Fibroblast of skin of right biceps (primary cell): Measurements from ENCODE around the gene ZNF76.

Source experiments
- DNase-seq: peaks from one replicate; pipeline ENCODE4 v3.0.0-alpha.2; 2013

ZNF76 gene

GRCh38 chr6:35342258-35343091 lies 82.9 kb downstream of the ZNF76 start, which contains the start of gene PPARD:
Gene PPARD, plus strand, starts transcription at chr6:35342558. Its CDS starts 68,530 bp downstream, at chr6:35411088.
- DNase-seq: peak; percentile 95

DNA sequence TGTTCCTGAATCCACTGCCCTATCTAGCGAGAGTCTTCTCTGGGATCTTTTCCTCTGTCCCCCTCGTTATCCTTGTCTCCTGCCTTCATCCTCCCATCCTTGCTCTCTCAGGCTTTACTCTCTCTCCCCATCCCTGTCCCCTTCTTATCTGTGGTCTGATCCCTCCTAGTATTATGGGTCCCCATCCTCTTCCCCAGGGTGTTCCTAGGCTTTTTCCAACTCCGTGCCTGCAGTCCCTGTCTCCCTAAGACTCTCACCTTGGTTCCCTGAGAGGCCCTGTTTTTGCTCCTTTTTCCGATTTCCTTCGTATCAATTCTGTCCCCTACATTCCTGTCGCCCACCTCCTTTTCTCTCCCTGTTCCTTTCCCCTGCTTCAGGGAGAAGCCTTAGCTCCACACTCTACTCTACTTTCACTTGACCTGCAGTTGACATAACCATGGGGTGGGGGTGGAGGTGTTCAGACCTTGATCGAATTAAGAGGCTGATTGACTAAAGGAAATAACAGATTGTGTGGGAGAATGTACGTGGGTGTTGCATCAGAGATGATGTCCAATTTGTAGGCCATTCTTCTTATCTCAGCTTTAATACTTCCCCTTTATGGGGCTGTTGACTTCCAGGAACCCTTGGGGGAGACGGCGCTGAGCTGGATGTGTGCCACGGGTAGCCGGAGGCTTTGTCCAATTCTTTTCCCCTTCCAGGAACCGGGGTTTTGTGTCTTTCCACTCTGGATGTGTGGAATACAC lies 83.7 kb downstream of the ZNF76 start:
- peak; percentile 17 for DNase-seq

GRCh38 chr6:35343835-35344550 lies 84.5 kb downstream of the ZNF76 start:
- no peak for DNase-seq
